BLaER1 treated with 17β-estradiol and CSF1 and Interleukin-3, amounts not matched to agents 10 nM and 100 nM (cell line): ENCODE measurements around the gene FKBP3.

Experiments
- H3K27ac ChIP-seq, 11 experiments: shearing (Covaris generic); formaldehyde crosslinking; 2 replicates each; pipeline ENCODE4 v1.8.1; 2022
- H3K27me3 ChIP-seq, 11 experiments: shearing (Covaris generic); formaldehyde crosslinking; 2 replicates each; pipeline ENCODE4 v1.8.1; 2022
- H3K36me3 ChIP-seq, 11 experiments: shearing (Covaris generic); formaldehyde crosslinking; 2 replicates each; pipeline ENCODE4 v1.8.1; 2022
- H3K4me1 ChIP-seq, 10 experiments: shearing (Covaris generic); formaldehyde crosslinking; 2 replicates each; pipeline ENCODE4 v1.8.1; 2022
- H3K4me2 ChIP-seq, 11 experiments: shearing (Covaris generic); formaldehyde crosslinking; 2 replicates each; pipeline ENCODE4 v1.8.1; 2022
- H3K4me3 ChIP-seq, 10 experiments: shearing (Covaris generic); formaldehyde crosslinking; 2 replicates each; pipeline ENCODE4 v1.8.1; 2022
- H3K9ac ChIP-seq, 11 experiments: shearing (Covaris generic); formaldehyde crosslinking; 2 replicates each; pipeline ENCODE4 v1.8.1; 2022
- H3K9me3 ChIP-seq, 11 experiments: shearing (Covaris generic); formaldehyde crosslinking; replicated peaks in 1 of 11; 2 replicates each; pipeline ENCODE4 v1.8.1; 2022
- H4K20me1 ChIP-seq, 11 experiments: shearing (Covaris generic); formaldehyde crosslinking; 2 replicates each; pipeline ENCODE4 v1.8.1; 2022
- Cebpa-rat ChIP-seq, 11 experiments: shearing (Covaris generic); IDR thresholded peaks; 2 replicates each; pipeline ENCODE4 v1.8.1; 2022

The FKBP3 gene

GRCh38 chr14:45134051-45134958 is at the start of gene FKBP3:
FKBP3 (minus strand) TSS chr14:45134481; CDS start chr14:45134456, 25 bp downstream.
- no peak for TF ChIP-seq Cebpa-rat (IDR thresholded peaks at IDR 0.05)
- peaks cover 0 to 13% (median 0%) of the 10 kb centered on the region in 11 experiments; a peak in 6 of 22 replicates for H4K20me1 ChIP-seq
- H3K36me3 ChIP-seq, result peaks cover 4 to 26% (median 7%) of the 10 kb centered on the region in 11 experiments; a peak in 20 of 22 replicates
- peak within 1 kb of the TSS; percentile 61 to 91 (median 86) for H3K4me3 ChIP-seq
- H3K9ac ChIP-seq, result peak within 1 kb of the TSS; percentile 89 to 96 (median 94)
- no peaks in the 10 kb centered on the region for H3K27me3 ChIP-seq
- peak within 1 kb of the TSS; percentile 89 to 97 (median 94) for H3K27ac ChIP-seq
- peaks cover 23 to 59% (median 42%) of the 10 kb centered on the region in 10 experiments for H3K4me1 ChIP-seq
- no peaks in the 10 kb centered on the region for H3K9me3 ChIP-seq
- peak within 1 kb of the TSS; percentile 77 to 95 (median 91) for H3K4me2 ChIP-seq

GRCh38 chr14:45181806-45182205 is 47.5 kb upstream of the FKBP3 start:
- no peak for TF ChIP-seq Cebpa-rat (IDR thresholded peaks at IDR 0.05)

GRCh38 chr14:45181329-45181728 is 47.0 kb upstream of the FKBP3 start:
- no peaks in the 10 kb centered on the region for H3K27me3 ChIP-seq
- no peaks in the 10 kb centered on the region for H3K4me1 ChIP-seq
- TF ChIP-seq Cebpa-rat (IDR thresholded peaks at IDR 0.05), result no peak
- no peaks in the 10 kb centered on the region for H4K20me1 ChIP-seq
- H3K9ac ChIP-seq, result no peak overlapping the region
- H3K36me3 ChIP-seq, result peaks cover 0 to 29% (median 11%) of the 10 kb centered on the region in 11 experiments; a peak in 12 of 22 replicates
- no peak overlapping the region for H3K4me2 ChIP-seq
- H3K4me3 ChIP-seq, result no peak overlapping the region
- no peak overlapping the region for H3K27ac ChIP-seq
- H3K9me3 ChIP-seq, result no peaks in the 10 kb centered on the region

More at GRCh38 chr14:45181806-45182205, 47.5 kb upstream of the FKBP3 start:
- Histone ChIP-seq H4K20me1 (no peaks in the 10 kb centered on the region), H3K27me3 (no peaks in the 10 kb centered on the region), H3K9ac (no peak overlapping the region), H3K27ac (no peak overlapping the region), H3K4me2 (no peak overlapping the region), H3K36me3 (peaks cover 0 to 32% (median 11%) of the 10 kb centered on the region in 11 experiments; a peak in 14 of 22 replicates), H3K4me3 (no peak overlapping the region), H3K9me3 (no peaks in the 10 kb centered on the region), H3K4me1 (no peaks in the 10 kb centered on the region)

- Histone ChIP-seq H3K4me3 (no peak overlapping the region), H3K4me1 (no peaks in the 10 kb centered on the region), H3K9ac (no peak overlapping the region), H4K20me1 (no peaks in the 10 kb centered on the region), H3K36me3 (peaks cover 0 to 41% (median 12%) of the 10 kb centered on the region in 11 experiments; a peak in 14 of 22 replicates), H3K9me3 (no peaks in the 10 kb centered on the region), H3K4me2 (no peak overlapping the region), H3K27me3 (no peaks in the 10 kb centered on the region), H3K27ac (no peak overlapping the region)
- no peak for TF ChIP-seq Cebpa-rat (IDR thresholded peaks at IDR 0.05)
Measured at GRCh38 chr14:45177076-45177475, 42.8 kb upstream of the FKBP3 start.

- Histone ChIP-seq H3K9ac (no peak overlapping the region), H3K4me1 (no peaks in the 10 kb centered on the region), H3K9me3 (no peaks in the 10 kb centered on the region), H3K4me3 (no peak overlapping the region), H4K20me1 (no peaks in the 10 kb centered on the region), H3K27ac (no peak overlapping the region), H3K36me3 (peaks cover 13 to 82% (median 47%) of the 10 kb centered on the region in 11 experiments), H3K27me3 (no peaks in the 10 kb centered on the region), H3K4me2 (no peak overlapping the region)
- TF ChIP-seq Cebpa-rat (IDR thresholded peaks at IDR 0.05), result no peak
Measured at GRCh38 chr14:45169906-45170305, 35.6 kb upstream of the FKBP3 start.

- no peak overlapping the region for H3K4me2 ChIP-seq
- TF ChIP-seq Cebpa-rat (IDR thresholded peaks at IDR 0.05), result no peak
- no peak overlapping the region for H3K27ac ChIP-seq
- H3K9me3 ChIP-seq, result no peaks in the 10 kb centered on the region
- H3K4me1 ChIP-seq, result no peaks in the 10 kb centered on the region
- 0 out of 22 replicates have a peak, but pooled peaks cover 0 to 3% (median 0%) of the 10 kb centered on the region in 11 experiments for H4K20me1 ChIP-seq
- H3K36me3 ChIP-seq, result peaks cover 0 to 78% (median 27%) of the 10 kb centered on the region in 11 experiments; a peak in 17 of 22 replicates
- no peak overlapping the region for H3K9ac ChIP-seq
- no peak overlapping the region for H3K4me3 ChIP-seq
- no peaks in the 10 kb centered on the region for H3K27me3 ChIP-seq
Measured at GRCh38 chr14:45156067-45156466, 21.8 kb upstream of the FKBP3 start.

- no peaks in the 10 kb centered on the region for H3K27me3 ChIP-seq
- H3K36me3 ChIP-seq, result peaks cover 0 to 47% (median 24%) of the 10 kb centered on the region in 11 experiments; a peak in 19 of 22 replicates
- no peak overlapping the region for H3K27ac ChIP-seq
- no peak overlapping the region for H3K9ac ChIP-seq
- no peak overlapping the region for H3K4me3 ChIP-seq
- peaks cover 0 to 3% (median 0%) of the 10 kb centered on the region in 11 experiments; a peak in 1 of 22 replicates for H4K20me1 ChIP-seq
- H3K9me3 ChIP-seq, result peaks cover 0 to 2% (median 0%) of the 10 kb centered on the region in 11 experiments; a peak in 3 of 22 replicates
- H3K4me2 ChIP-seq, result no peak overlapping the region
- H3K4me1 ChIP-seq, result no peaks in the 10 kb centered on the region
- TF ChIP-seq Cebpa-rat (IDR thresholded peaks at IDR 0.05), result no peak
Measured at GRCh38 chr14:45150386-45150890, 16.2 kb upstream of the FKBP3 start.

GRCh38 chr14:45149602-45150001 is 15.3 kb upstream of the FKBP3 start:
- H3K9me3 ChIP-seq, result peaks cover 0 to 9% (median 0%) of the 10 kb centered on the region in 11 experiments; a peak in 3 of 22 replicates
- peaks cover 0 to 4% (median 0%) of the 10 kb centered on the region in 11 experiments; a peak in 1 of 22 replicates for H4K20me1 ChIP-seq
- H3K9ac ChIP-seq, result no peak overlapping the region
- H3K36me3 ChIP-seq, result peaks cover 0 to 51% (median 32%) of the 10 kb centered on the region in 11 experiments; a peak in 20 of 22 replicates
- no peaks in the 10 kb centered on the region for H3K4me1 ChIP-seq
- no peak for TF ChIP-seq Cebpa-rat (IDR thresholded peaks at IDR 0.05)
- no peak overlapping the region for H3K4me2 ChIP-seq
- H3K4me3 ChIP-seq, result no peak overlapping the region
- H3K27ac ChIP-seq, result no peak overlapping the region
- no peaks in the 10 kb centered on the region for H3K27me3 ChIP-seq

GRCh38 chr14:45145214-45145613 is 10.9 kb upstream of the FKBP3 start:
- no peak overlapping the region for H3K4me2 ChIP-seq
- no peak overlapping the region for H3K4me3 ChIP-seq
- no peak for TF ChIP-seq Cebpa-rat (IDR thresholded peaks at IDR 0.05)
- H3K36me3 ChIP-seq, result peaks cover 0 to 41% (median 29%) of the 10 kb centered on the region in 11 experiments; a peak in 17 of 22 replicates
- peaks cover 0 to 14% (median 0%) of the 10 kb centered on the region in 11 experiments; a peak in 3 of 22 replicates for H4K20me1 ChIP-seq
- peaks cover 0 to 9% (median 0%) of the 10 kb centered on the region in 11 experiments; a peak in 3 of 22 replicates for H3K9me3 ChIP-seq
- no peaks in the 10 kb centered on the region for H3K4me1 ChIP-seq
- no peak overlapping the region for H3K9ac ChIP-seq
- H3K27ac ChIP-seq, result no peak overlapping the region
- H3K27me3 ChIP-seq, result no peaks in the 10 kb centered on the region
